ENCODE results near the gene PLA2G4D.
A peak's percentile ranks its signal among the peaks of the same experiment; 100 is the strongest.
"Not testable (repeated sequence)": the region's sequence is repeated elsewhere in the genome, so short reads cannot be mapped to it uniquely, and the experiment has no call there.

Gene PLA2G4D

DNA sequence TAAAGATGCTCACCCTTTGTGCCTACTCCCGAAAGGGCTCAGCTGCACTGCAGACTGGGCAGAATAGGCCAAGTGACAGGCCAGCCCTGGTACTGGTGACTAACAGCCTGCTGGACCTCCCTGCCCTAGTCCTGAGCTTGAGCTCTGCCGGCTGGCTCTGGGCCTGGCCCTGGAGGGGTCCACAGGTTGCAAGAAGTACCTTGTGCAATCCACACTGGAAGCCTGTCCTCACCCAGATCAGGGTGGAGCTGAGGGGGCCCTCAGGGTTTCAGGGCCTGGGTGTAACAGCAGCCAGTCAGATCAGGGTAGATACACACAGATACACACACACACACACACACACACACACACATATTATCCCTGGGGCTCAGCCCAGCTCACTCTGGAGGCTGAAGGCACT is 27.3 kb upstream of the PLA2G4D start:
- no peak for DNase-seq

DNA sequence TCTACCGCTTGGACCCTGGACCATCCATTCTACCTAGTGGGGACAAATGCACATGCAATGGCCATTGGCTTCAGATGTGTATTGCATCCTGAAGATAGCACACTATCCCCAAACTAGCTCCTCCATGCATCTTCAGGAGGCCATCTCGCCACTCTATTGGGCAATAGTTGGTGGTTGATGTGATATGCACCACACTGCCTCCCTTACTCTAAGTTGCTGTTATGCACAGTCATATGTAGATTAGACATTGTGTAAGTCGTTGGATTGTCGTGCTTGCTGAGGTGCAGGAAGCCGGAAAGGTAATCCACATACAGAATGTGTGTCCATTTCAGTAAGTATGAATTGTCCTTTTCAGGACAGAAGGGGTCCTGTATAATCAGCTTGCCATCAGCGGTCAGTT is 26.7 kb upstream of the PLA2G4D start:
- no peak for DNase-seq

DNA sequence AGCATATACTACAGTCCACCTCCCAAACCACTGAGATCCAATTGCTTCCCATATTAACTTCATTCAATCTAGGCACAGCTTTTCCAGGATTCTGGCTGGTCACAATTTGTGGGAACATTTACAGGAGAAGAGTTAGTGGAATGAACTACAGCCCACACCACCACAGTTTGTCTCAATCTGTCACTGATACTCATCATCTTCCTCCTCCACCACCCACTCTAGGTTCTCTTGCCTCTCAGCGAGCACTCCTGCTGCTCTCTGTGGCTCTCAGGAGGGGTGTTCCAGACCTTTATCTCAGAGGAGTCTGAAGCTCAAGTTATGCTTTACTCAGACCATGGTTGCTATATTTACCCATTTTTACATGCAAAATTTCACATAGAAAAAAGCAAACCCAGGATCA is 25.9 kb upstream of the PLA2G4D start:
- no peak for DNase-seq

DNA sequence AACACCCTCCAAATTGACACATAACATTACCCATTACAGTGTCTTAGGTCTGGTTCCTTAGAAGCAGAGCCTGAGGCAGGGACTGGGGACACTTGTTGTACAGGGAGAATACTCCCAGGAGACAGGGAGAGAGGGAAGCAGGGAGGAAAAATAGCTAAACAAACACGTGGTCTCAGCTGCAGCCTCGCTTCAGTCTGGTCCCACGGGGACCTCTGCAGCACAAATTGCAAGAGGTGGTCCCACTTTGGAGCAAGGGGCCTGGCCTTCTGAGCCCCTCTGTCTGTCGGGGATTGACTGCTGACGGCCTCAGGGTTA is 25.0 kb upstream of the PLA2G4D start:
- no peak for DNase-seq

- peak; percentile 3 for DNase-seq
Observed at GRCh38 chr15:42118650-42119445, 24.5 kb upstream of the PLA2G4D start.

GRCh38 chr15:42111924-42112323 is 17.6 kb upstream of the PLA2G4D start:
- DNase-seq = no peak

GRCh38 chr15:42110367-42110766 is 16.0 kb upstream of the PLA2G4D start:
- DNase-seq = no peak

DNA sequence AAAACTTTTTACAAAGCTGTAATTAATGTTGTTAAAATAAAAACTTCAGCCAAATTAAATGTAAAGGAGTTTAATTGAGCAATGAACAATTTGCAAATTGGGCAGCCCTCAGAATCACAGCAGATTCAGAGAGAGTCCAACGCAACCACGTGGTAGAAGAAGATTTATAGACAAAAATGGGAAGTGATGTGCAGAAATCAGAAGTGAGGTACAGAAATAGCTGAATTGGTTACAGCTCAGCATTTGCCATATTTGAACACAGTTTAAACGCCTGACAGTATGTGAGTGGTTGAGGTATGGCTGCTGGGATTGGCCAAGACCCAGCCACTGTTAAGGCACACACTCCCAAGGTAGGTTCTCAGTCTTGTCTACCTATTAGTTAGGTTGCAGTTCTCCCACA is 14.4 kb upstream of the PLA2G4D start:
- DNase-seq = no peak

- no peak for DNase-seq
Observed at GRCh38 chr15:42108189-42108588, 13.8 kb upstream of the PLA2G4D start.

GRCh38 chr15:42107473-42107872 is 13.1 kb upstream of the PLA2G4D start:
- DNase-seq = peak; percentile 42

- no peak for DNase-seq
Observed at GRCh38 chr15:42106288-42106687, 11.9 kb upstream of the PLA2G4D start.

GRCh38 chr15:42104095-42104891 is 9.9 kb upstream of the PLA2G4D start:
- DNase-seq = no peak

GRCh38 chr15:42102646-42103235 is 8.4 kb upstream of the PLA2G4D start:
- DNase-seq = no peak

DNA sequence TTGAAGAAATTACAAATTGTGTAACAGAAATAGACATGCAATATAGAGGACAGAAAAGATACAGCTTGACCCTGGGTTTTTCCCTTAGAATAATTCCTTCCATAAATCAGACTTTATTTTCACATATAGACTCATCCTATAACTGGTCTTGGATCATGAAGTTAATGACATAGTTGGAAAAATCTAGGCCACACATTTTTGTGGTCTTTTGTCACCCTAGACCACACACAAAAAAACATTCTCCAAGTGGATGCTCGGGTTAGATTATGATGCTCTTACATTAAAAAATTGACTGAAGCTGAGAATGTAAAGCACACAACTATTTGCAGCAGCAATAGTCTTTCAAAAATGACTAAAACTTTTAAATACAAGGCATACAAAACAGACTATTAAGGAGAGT is 7.5 kb upstream of the PLA2G4D start:
- no peak for DNase-seq

- no peak for DNase-seq
Observed at GRCh38 chr15:42100021-42100800, 5.8 kb upstream of the PLA2G4D start.

GRCh38 chr15:42097018-42097417 is 2.7 kb upstream of the PLA2G4D start:
- DNase-seq = no peak

GRCh38 chr15:42093966-42094365 is 396 bp downstream of the PLA2G4D start:
- DNase-seq = no peak

- no peak for DNase-seq
Observed at GRCh38 chr15:42092398-42093318, 1.7 kb downstream of the PLA2G4D start.

DNA sequence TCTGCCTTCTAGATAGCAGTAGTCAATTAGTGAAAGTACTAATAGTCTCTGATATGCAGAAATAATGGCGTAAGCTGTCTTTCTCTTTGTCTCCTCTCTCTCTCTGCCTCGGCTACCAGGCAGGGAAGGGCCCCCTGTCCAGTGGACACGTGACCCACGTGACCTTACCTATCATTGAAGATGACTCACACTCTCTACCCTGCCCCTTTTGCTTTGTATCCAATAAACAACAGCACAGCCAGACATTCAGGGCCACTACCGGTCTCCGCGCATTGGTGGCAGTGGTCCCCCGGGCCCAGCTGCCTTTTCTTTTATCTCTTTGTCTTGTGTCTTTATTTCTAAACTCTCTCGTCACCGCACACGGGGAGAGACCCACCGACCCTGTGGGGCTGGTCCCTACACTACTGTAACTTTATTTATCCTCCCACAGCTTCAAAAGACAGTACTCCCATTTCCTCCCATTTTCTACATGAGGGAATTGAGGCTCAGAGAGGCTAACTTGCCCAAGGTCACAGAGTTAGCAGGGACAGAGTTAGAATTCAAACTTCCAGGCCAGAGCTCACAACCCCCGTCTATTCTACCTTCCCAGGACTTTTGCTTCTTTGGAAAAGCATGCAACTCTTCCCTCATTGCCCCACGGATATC is 2.5 kb downstream of the PLA2G4D start:
- DNase-seq = not testable (repeated sequence)

DNA sequence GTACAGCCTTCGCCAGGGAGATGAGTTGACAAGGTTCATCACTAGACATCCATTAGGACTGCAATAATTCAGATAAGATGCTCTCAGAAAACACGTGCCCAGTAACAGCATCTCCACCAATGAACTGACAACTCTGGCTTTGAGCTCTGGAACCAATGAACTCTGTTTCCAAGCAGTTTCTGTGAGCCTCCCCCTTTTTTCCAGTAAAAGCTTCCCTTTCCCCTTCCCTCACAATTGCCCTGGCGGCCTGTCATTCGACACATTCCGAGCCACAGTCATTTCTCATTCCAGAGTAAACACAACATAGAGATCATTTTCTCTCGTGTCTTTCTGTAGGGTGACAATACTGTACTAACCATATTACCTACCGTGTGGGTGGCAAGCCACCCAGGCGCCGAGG is 3.6 kb downstream of the PLA2G4D start:
- DNase-seq = no peak

- DNase-seq = no peak
Observed at GRCh38 chr15:42090370-42090769, 4.0 kb downstream of the PLA2G4D start.

- no peak for DNase-seq
Observed at GRCh38 chr15:42089942-42090341, 4.4 kb downstream of the PLA2G4D start.

Measured in NCI-H748 treated with DMSO at 0.1 percent for 48 hours (cell line).